ENCODE data around the gene TSPAN3. TPM values are rescaled to one million over a fixed set of nuclear protein-coding genes. Genes with fewer than 3 reads are reported as not detected.

Gene TSPAN3
- total RNA-seq, 4 donors from 2014 or later: 330 to 637 (median 593) TPM

- Histone ChIP-seq H3K9me3 (no peaks in the 10 kb centered on the region), H3K36me3 (no peaks in the 10 kb centered on the region), H3K4me3 (replicated peaks in 1 of 3) (no peak overlapping the region), H3K4me1 (peaks cover 0 to 6% of the 10 kb centered on the region in 2 donors), H3K27me3 (no peaks in the 10 kb centered on the region), H3K27ac (no peak overlapping the region)
- TF ChIP-seq CTCF (IDR thresholded peaks at IDR 0.05): no peak
- TF ChIP-seq POLR2A (IDR thresholded peaks at IDR 0.05): no peak
- intact Hi-C loops (cut with DNase I): no loop called here
- 88 to 90% methylated on average over 2 of the region's 2 CpGs for WGBS, 2 donors
- DNase-seq: no peak
Observed at GRCh38 chr15:77087213-77087612, 16.3 kb upstream of the TSPAN3 start.

- Histone ChIP-seq H3K27me3 (no peaks in the 10 kb centered on the region), H3K4me3 (replicated peaks in 1 of 3) (no peak overlapping the region), H3K27ac (no peak overlapping the region), H3K9me3 (no peaks in the 10 kb centered on the region), H3K36me3 (no peaks in the 10 kb centered on the region), H3K4me1 (peaks cover 0 to 6% of the 10 kb centered on the region in 2 donors)
- no peak for DNase-seq
- intact Hi-C loops (cut with DNase I): no loop called here
- no peak for TF ChIP-seq POLR2A (IDR thresholded peaks at IDR 0.05)
- TF ChIP-seq CTCF (IDR thresholded peaks at IDR 0.05): no peak
- WGBS, 2 donors: 47 to 73% methylated on average over 2 of the region's 2 CpGs
Observed at GRCh38 chr15:77085297-77085696, 14.4 kb upstream of the TSPAN3 start.

- Histone ChIP-seq H3K27me3 (no peaks in the 10 kb centered on the region), H3K27ac (no peak overlapping the region), H3K9me3 (no peaks in the 10 kb centered on the region), H3K4me3 (replicated peaks in 1 of 3) (no peak overlapping the region), H3K36me3 (no peaks in the 10 kb centered on the region), H3K4me1 (peaks cover 0 to 6% of the 10 kb centered on the region in 2 donors)
- 91 to 93% methylated on average over 6 to 8 of the region's 8 CpGs for WGBS, 2 donors
- no peak for TF ChIP-seq POLR2A (IDR thresholded peaks at IDR 0.05)
- TF ChIP-seq CTCF (IDR thresholded peaks at IDR 0.05): no peak
- intact Hi-C loops (cut with DNase I): no loop called here
- DNase-seq: no peak
Observed at GRCh38 chr15:77084436-77084835, 13.5 kb upstream of the TSPAN3 start.

GRCh38 chr15:77083381-77084160 is 12.7 kb upstream of the TSPAN3 start:
- WGBS, 2 donors: 11 to 12% methylated on average over 17 to 21 of the region's 21 CpGs
- peak; percentile 92 to 96 for DNase-seq
- H3K27ac ChIP-seq: peak overlapping the region in 2 of 3 donors; percentile 6 to 27
- H3K9me3 ChIP-seq: no peaks in the 10 kb centered on the region
- H3K4me1 ChIP-seq: peaks cover 0 to 6% of the 10 kb centered on the region in 2 donors
- intact Hi-C loops (cut with DNase I): no loop called here
- peak overlapping the region in 1 of 3 donors; percentile 6 for H3K4me3 ChIP-seq (replicated peaks in 1 of 3)
- H3K36me3 ChIP-seq: no peaks in the 10 kb centered on the region
- TF ChIP-seq CTCF (IDR thresholded peaks at IDR 0.05): no peak
- TF ChIP-seq POLR2A (IDR thresholded peaks at IDR 0.05): peak in 1 of 2 donors; percentile 53
- no peaks in the 10 kb centered on the region for H3K27me3 ChIP-seq

GRCh38 chr15:77081971-77082370 is 11.1 kb upstream of the TSPAN3 start:
- no peaks in the 10 kb centered on the region for H3K9me3 ChIP-seq
- DNase-seq: no peak
- no peaks in the 10 kb centered on the region for H3K36me3 ChIP-seq
- intact Hi-C loops (cut with DNase I): no loop called here
- H3K27ac ChIP-seq: no peak overlapping the region
- no peaks in the 10 kb centered on the region for H3K27me3 ChIP-seq
- TF ChIP-seq POLR2A (IDR thresholded peaks at IDR 0.05) (no peak), CTCF (IDR thresholded peaks at IDR 0.05) (no peak)
- no peak overlapping the region for H3K4me3 ChIP-seq (replicated peaks in 1 of 3)
- 78 to 84% methylated on average over 5 of the region's 5 CpGs for WGBS, 2 donors
- H3K4me1 ChIP-seq: peaks cover 0 to 6% of the 10 kb centered on the region in 2 donors
